HEK293 (cell line): Measurements from ENCODE around the gene PAPSS1.
A peak's percentile ranks its signal among the peaks of the same experiment; 100 is the strongest.

Source experiments
- CTCF ChIP-seq: fragments of 450-650 bp; formaldehyde crosslinking; IDR thresholded peaks from 2 replicates; pipeline ENCODE4 v1.5.1; 2016; ENCODE audit warnings: missing biosample characterization, missing genetic modification characterization
- SP3 ChIP-seq: fragments of 450-650 bp; formaldehyde crosslinking; IDR thresholded peaks from 2 replicates; pipeline ENCODE4 v1.5.1; 2016; ENCODE audit warnings: missing biosample characterization, missing genetic modification characterization
- ZBTB17 ChIP-seq: fragments of 450-650 bp; formaldehyde crosslinking; IDR thresholded peaks from 2 replicates; pipeline ENCODE4 v1.5.1; 2016; ENCODE audit warnings: missing biosample characterization, missing genetic modification characterization
- ZBTB7A ChIP-seq: fragments of 450-650 bp; formaldehyde crosslinking; IDR thresholded peaks from 2 replicates; pipeline ENCODE4 v1.5.1; 2016; ENCODE audit warnings: low read depth, missing biosample characterization, missing genetic modification characterization
- ZNF423 ChIP-seq: fragments of 450-650 bp; formaldehyde crosslinking; IDR thresholded peaks from 2 replicates; pipeline ENCODE4 v1.5.1; 2016; ENCODE audit warnings: missing biosample characterization, missing genetic modification characterization
- ZNF670 ChIP-seq: fragments of 450-650 bp; formaldehyde crosslinking; IDR thresholded peaks from 2 replicates; pipeline ENCODE4 v1.5.1; 2016; ENCODE audit warnings: missing biosample characterization, missing genetic modification characterization, low read depth
- ZNF777 ChIP-seq: fragments of 450-650 bp; formaldehyde crosslinking; IDR thresholded peaks from 2 replicates; pipeline ENCODE4 v1.5.1; 2017; ENCODE audit warnings: missing biosample characterization, missing genetic modification characterization, borderline replicate concordance
- ZNF830 ChIP-seq: fragments of 450-650 bp; IDR thresholded peaks from 2 replicates; pipeline ENCODE4 v1.5.0; 2018; ENCODE audit warnings: missing biosample characterization, missing genetic modification characterization, low read depth, mild to moderate bottlenecking, moderate library complexity
- ZNF837 ChIP-seq: fragments of 450-650 bp; formaldehyde crosslinking; IDR thresholded peaks from 2 replicates; pipeline ENCODE4 v1.5.1; 2016; ENCODE audit warnings: missing biosample characterization, missing genetic modification characterization
- TF ChIP-seq, protein P1 (sequence below): fragments of 450-650 bp; formaldehyde crosslinking; IDR thresholded peaks from 2 replicates; pipeline ENCODE4 v1.5.1; 2016; ENCODE audit warnings: missing biosample characterization, missing genetic modification characterization

DNA sequence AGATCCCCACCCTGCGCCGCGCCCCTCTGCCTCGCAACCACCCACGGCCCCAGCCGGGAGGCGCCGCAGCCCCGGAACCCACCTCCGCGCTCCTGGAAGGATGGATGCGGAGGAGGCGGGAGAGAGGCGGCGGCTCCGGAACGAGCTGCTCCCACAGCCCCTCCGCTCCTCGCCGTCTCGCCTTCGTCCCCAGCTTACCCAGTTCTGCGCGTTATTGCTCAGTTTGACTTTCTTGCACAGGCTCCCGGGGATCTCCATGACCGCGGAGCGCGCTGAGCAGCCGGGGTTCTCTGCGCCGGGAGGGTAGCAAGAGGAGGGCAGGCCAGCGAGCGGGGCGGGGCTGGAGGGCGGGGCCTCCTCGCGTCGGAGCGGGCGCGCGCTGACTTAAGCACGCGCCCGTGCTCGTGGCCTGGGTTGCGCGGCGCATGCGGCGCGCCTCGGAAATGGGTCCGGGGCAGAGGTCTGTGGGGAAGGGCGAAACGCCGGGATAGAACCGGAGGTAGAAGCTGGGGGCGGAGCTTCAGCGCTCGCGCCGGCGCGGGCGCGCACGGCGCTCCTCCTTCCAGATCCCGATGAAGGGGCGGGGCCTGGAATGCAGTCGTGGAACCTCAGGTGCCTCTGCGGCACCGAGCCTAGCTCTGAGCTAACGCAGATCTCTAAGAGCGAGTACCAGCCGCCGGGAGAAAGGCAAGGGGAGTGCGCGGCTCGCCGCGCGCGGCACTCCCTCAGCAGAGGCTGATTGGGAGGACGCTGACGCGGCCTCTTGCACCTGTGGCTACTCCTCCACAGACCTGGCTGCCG, at the start of gene PAPSS1:
- TF ChIP-seq CTCF (peak; percentile 25; the same call in 1 of the 2 replicates), SP3 (tag by site-specific recombination) (peak; percentile 81), ZNF837 (tag by site-specific recombination) (no peak), ZNF777 (tag by site-specific recombination) (no peak), ZNF670 (tag by site-specific recombination) (no peak), ZNF423 (tag by site-specific recombination) (no peak), ZBTB17 (peak; percentile 46), ZBTB7A (tag by site-specific recombination) (no peak), ZNF830 (no peak)
- TF ChIP-seq, protein P1, sequence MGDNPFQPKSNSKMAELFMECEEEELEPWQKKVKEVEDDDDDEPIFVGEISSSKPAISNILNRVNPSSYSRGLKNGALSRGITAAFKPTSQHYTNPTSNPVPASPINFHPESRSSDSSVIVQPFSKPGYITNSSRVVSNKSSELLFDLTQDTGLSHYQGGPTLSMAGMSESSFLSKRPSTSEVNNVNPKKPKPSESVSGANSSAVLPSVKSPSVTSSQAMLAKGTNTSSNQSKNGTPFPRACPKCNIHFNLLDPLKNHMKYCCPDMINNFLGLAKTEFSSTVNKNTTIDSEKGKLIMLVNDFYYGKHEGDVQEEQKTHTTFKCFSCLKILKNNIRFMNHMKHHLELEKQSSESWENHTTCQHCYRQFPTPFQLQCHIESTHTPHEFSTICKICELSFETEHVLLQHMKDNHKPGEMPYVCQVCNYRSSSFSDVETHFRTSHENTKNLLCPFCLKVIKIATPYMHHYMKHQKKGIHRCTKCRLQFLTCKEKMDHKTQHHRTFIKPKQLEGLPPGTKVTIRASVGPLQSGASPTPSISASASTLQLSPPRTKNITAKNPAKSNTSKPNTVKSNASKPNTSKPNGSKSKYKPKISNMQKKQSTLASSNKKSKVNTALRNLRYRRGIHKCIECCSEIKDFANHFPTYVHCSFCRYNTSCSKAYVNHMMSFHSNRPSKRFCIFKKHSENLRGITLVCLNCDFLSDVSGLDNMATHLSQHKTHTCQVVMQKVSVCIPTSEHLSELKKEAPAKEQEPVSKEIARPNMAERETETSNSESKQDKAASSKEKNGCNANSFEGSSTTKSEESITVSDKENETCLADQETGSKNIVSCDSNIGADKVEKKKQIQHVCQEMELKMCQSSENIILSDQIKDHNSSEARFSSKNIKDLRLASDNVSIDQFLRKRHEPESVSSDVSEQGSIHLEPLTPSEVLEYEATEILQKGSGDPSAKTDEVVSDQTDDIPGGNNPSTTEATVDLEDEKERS (tag by site-specific recombination): no peak
